Lower lobe of right lung (tissue), 2 donors: ENCODE data around the gene AFTPH. TPM values are rescaled to one million over a fixed set of nuclear protein-coding genes. Genes with fewer than 3 reads are reported as not detected.

Source experiments
- ATAC-seq, 2 donors: fragments of 200-7000 bp; cut with Tn5 transposase; one replicate each; pipeline ENCODE4 v1.9.1; 2020 to 2022; ENCODE audit warnings: mild to moderate bottlenecking in 2 of 2, moderate library complexity in 2 of 2
- DNase-seq: peaks from one replicate; pipeline ENCODE4 v3.0.0-alpha.2; 2020
- H3K27ac ChIP-seq: fragments of 200-600 bp; one replicate; pipeline ENCODE4 v1.8.0; 2022
- H3K27me3 ChIP-seq: fragments of 200-600 bp; one replicate; pipeline ENCODE4 v1.8.0; 2022; ENCODE audit warnings: low read depth
- H3K36me3 ChIP-seq: fragments of 200-600 bp; one replicate; pipeline ENCODE4 v1.8.0; 2022; ENCODE audit warnings: mild to moderate bottlenecking
- H3K4me1 ChIP-seq: fragments of 200-600 bp; one replicate; pipeline ENCODE4 v1.8.0; 2022
- H3K4me3 ChIP-seq: fragments of 200-600 bp; one replicate; pipeline ENCODE4 v1.8.0; 2022; ENCODE audit warnings: mild to moderate bottlenecking
- H3K9me3 ChIP-seq: fragments of 200-600 bp; one replicate; pipeline ENCODE4 v1.8.0; 2022
- CTCF ChIP-seq: fragments of 200-600 bp; IDR thresholded peaks from one replicate; pipeline ENCODE4 v1.8.0; 2022; ENCODE audit warnings: antibody characterized with exemption, mild to moderate bottlenecking
- intact Hi-C: fragments of 100-400 bp; cut with DNase I; formaldehyde crosslinking; loops from one replicate; pipeline ENCODE4 v1.11.0; 2022
- total RNA-seq: library from RNA; stranded (reverse); fragmentation: NEBNext Ultra II Directional; extraction: Animal tissue kit (Norgen Biotek cat#: 25700); gene quantifications from one replicate; pipeline ENCODE4 v1.2.1, GENCODE V29; 2021
- donor health status: DM: no; HTN: yes; CAD: no; lungs with severe emphysema.

Gene AFTPH
- total RNA-seq, 1 donor from 2014 or later, result 42.6 TPM

- no peak overlapping the region for H3K4me3 ChIP-seq
- no peaks in the 10 kb centered on the region for H3K36me3 ChIP-seq
- TF ChIP-seq CTCF, result no peak
- intact Hi-C loops, result no loop called here
- ATAC-seq, result no peak
- no peak overlapping the region for H3K27ac ChIP-seq
- no peaks in the 10 kb centered on the region for H3K27me3 ChIP-seq
- peaks cover 35% of the 10 kb centered on the region for H3K4me1 ChIP-seq
- DNase-seq, result no peak
- no peaks in the 10 kb centered on the region for H3K9me3 ChIP-seq
Measured at GRCh38 chr2:64535024-64535423, 10.9 kb downstream of the AFTPH start.

- H3K4me3 ChIP-seq, result no peak overlapping the region
- intact Hi-C loops, result no loop called here
- no peaks in the 10 kb centered on the region for H3K27me3 ChIP-seq
- DNase-seq (no peak), ATAC-seq (no peak)
- no peak overlapping the region for H3K27ac ChIP-seq
- no peak for TF ChIP-seq CTCF
- peaks cover 33% of the 10 kb centered on the region for H3K4me1 ChIP-seq
- no peaks in the 10 kb centered on the region for H3K36me3 ChIP-seq
- H3K9me3 ChIP-seq, result no peaks in the 10 kb centered on the region
Measured at GRCh38 chr2:64537991-64538390, 13.9 kb downstream of the AFTPH start.

GRCh38 chr2:64538764-64539433, 14.8 kb downstream of the AFTPH start:
- no peak for TF ChIP-seq CTCF
- no peaks in the 10 kb centered on the region for H3K36me3 ChIP-seq
- no peaks in the 10 kb centered on the region for H3K27me3 ChIP-seq
- no peak for ATAC-seq
- no peak overlapping the region for H3K4me3 ChIP-seq
- no peak for DNase-seq
- H3K27ac ChIP-seq, result no peak overlapping the region
- no peaks in the 10 kb centered on the region for H3K9me3 ChIP-seq
- H3K4me1 ChIP-seq, result peaks cover 34% of the 10 kb centered on the region
- intact Hi-C loops, result no loop called here

- TF ChIP-seq CTCF, result no peak
- H3K27me3 ChIP-seq, result no peaks in the 10 kb centered on the region
- H3K4me1 ChIP-seq, result peaks cover 31% of the 10 kb centered on the region
- H3K36me3 ChIP-seq, result no peaks in the 10 kb centered on the region
- intact Hi-C loops, result no loop called here
- no peaks in the 10 kb centered on the region for H3K9me3 ChIP-seq
- no peak for ATAC-seq
- no peak for DNase-seq
- H3K4me3 ChIP-seq, result no peak overlapping the region
- H3K27ac ChIP-seq, result no peak overlapping the region
Measured at GRCh38 chr2:64540615-64541014, 16.5 kb downstream of the AFTPH start.

- Histone ChIP-seq H3K4me3 (no peak overlapping the region), H3K27ac (no peak overlapping the region), H3K27me3 (no peaks in the 10 kb centered on the region), H3K9me3 (no peaks in the 10 kb centered on the region), H3K36me3 (no peaks in the 10 kb centered on the region), H3K4me1 (peaks cover 31% of the 10 kb centered on the region)
- ATAC-seq (no peak), DNase-seq (no peak)
- TF ChIP-seq CTCF, result no peak
- intact Hi-C loops, result no loop called here
Measured at GRCh38 chr2:64541547-64541946, 17.4 kb downstream of the AFTPH start.
